ENCODE data around the gene ZNHIT1. TPM values are rescaled to one million over a fixed set of nuclear protein-coding genes. Genes with fewer than 3 reads are reported as not detected.

Gene ZNHIT1
- total and polyA plus RNA-seq, 2 of the 8 experiments (the other 6 are each of a cell fraction or from before 2014, with no cell fraction given), result 38.2 to 61.7 TPM

GRCh38 chr7:101273206-101273605, 55.2 kb downstream of the ZNHIT1 start:
- Histone ChIP-seq H3K9ac (replicated peaks in 1 of 4; ENCODE audit: extremely low read depth in 1 of 4, low read depth in 3 of 4, low read length in 3 of 4) (no peak overlapping the region), H3K18ac (ENCODE audit: extremely low read depth, low read length) (no peak overlapping the region), H3K79me1 (ENCODE audit: low read depth, low read length) (no peaks in the 10 kb centered on the region), H3K4me1 (replicated peaks in 1 of 4; ENCODE audit: control insufficient read depth in 3 of 4, insufficient read depth in 4 of 4, low read length in 3 of 4) (peaks cover 0 to 10% (median 6%) of the 10 kb centered on the region in 4 experiments; a peak in 3 of 7 replicates), H4K5ac (ENCODE audit: insufficient read length, low read depth, low read length) (no peak overlapping the region), H2AK5ac (ENCODE audit: low read depth, low read length) (no peak overlapping the region), H3K4me2 (ENCODE audit: insufficient read depth in 1 of 2, low read depth in 2 of 2, low read length in 2 of 2) (peak overlapping the region; percentile 11 to 57; a peak in 2 of 4 replicates), H3K14ac (ENCODE audit: insufficient read length) (no peak overlapping the region), H2BK20ac (ENCODE audit: low read length) (no peak overlapping the region), H3K79me2 (ENCODE audit: control insufficient read depth in 1 of 2, insufficient read depth in 2 of 2, low read length in 2 of 2) (no peaks in the 10 kb centered on the region), H2BK120ac (replicated peaks; ENCODE audit: low read depth, low read length) (no peak overlapping the region), H4K8ac (ENCODE audit: extremely low read depth, insufficient read depth, low read length) (no peak overlapping the region), H2BK15ac (ENCODE audit: low read length) (no peak overlapping the region), H3K56ac (replicated peaks; ENCODE audit: insufficient read length, low read depth, low read length) (no peak overlapping the region), H2BK12ac (ENCODE audit: low read depth, low read length) (no peak overlapping the region), H2AFZ (ENCODE audit: low read length) (no peak overlapping the region), H3K23ac (ENCODE audit: insufficient read length) (no peak overlapping the region), H3K9me3 (ENCODE audit: insufficient read depth in 2 of 2, low read depth in 1 of 2, low read length in 1 of 2) (no peaks in the 10 kb centered on the region), H4K91ac (replicated peaks; ENCODE audit: insufficient read length, low read length) (no peak overlapping the region), H4K20me1 (replicated peaks in 1 of 2; ENCODE audit: control insufficient read depth in 1 of 2, insufficient read depth in 2 of 2, low read length in 2 of 2) (peaks cover 0 to 2% of the 10 kb centered on the region in 2 experiments), H3K36me3 (ENCODE audit: control insufficient read depth in 2 of 4, insufficient read depth in 4 of 4, low read length in 3 of 4) (peaks cover 6 to 11% (median 8%) of the 10 kb centered on the region in 4 experiments; a peak in 5 of 8 replicates), H3K4ac (replicated peaks; ENCODE audit: insufficient read length, low read depth, low read length) (no peak overlapping the region), H3K27me3 (replicated peaks in 1 of 4; ENCODE audit: control insufficient read depth in 3 of 4, extremely low read depth in 1 of 4, insufficient read depth in 3 of 4, low read length in 3 of 4) (no peaks in the 10 kb centered on the region), H3K23me2 (ENCODE audit: low read depth, low read length) (no peaks in the 10 kb centered on the region; the same call in 1 of the 2 replicates), H2BK5ac (ENCODE audit: low read depth, low read length) (no peak overlapping the region), H3K4me3 (ENCODE audit: extremely low read depth in 1 of 4, insufficient read depth in 2 of 4, low read depth in 3 of 4, low read length in 4 of 4) (no peak overlapping the region), H3K27ac (ENCODE audit: low read depth, low read length) (no peak overlapping the region)
- CTCF ChIA-PET (ENCODE audit: partially characterized antibody), result interaction anchor here (0.7 to 3.5 kb wide), 8 partner anchors 9 to 102 kb away, joined by 3 to 25 read pairs (median 4); no protein-coding TSS in a partner anchor
- DNase-seq (ENCODE audit: low read depth in 1 of 2, low spot score in 2 of 2) (no peak), FAIRE-seq (no peak)
- TF ChIP-seq GABPA (IDR thresholded peaks at IDR 0.05; ENCODE audit: borderline replicate concordance, insufficient read depth, low read length), result no peak
- no peak for TF ChIP-seq CHD1 (IDR thresholded peaks at IDR 0.05; ENCODE audit: low read depth, low read length)
- no peak for TF ChIP-seq RXRA (IDR thresholded peaks at IDR 0.05; ENCODE audit: insufficient read depth, low read depth, low read length)
- TF ChIP-seq USF2 (IDR thresholded peaks at IDR 0.05; ENCODE audit: low read length), result no peak
- TF ChIP-seq FOSL1 (IDR thresholded peaks at IDR 0.05; ENCODE audit: insufficient read depth, low read depth, low read length), result no peak
- no peak for TF ChIP-seq EP300 (IDR thresholded peaks at IDR 0.05; ENCODE audit: borderline replicate concordance in 1 of 2, low read depth in 2 of 2, low read length in 2 of 2)
- no peak for TF ChIP-seq YY1 (IDR thresholded peaks at IDR 0.05; ENCODE audit: low read depth, low read length)
- no peak for TF ChIP-seq CBX5 (IDR thresholded peaks at IDR 0.05; ENCODE audit: low read depth, low read length)
- TF ChIP-seq SUZ12 (IDR thresholded peaks at IDR 0.05; ENCODE audit: low read length), result no peak
- no peak for TF ChIP-seq JUN (IDR thresholded peaks at IDR 0.05; ENCODE audit: low read depth, low read length)
- no peak for TF ChIP-seq MAX (IDR thresholded peaks at IDR 0.05)
- POLR2A ChIA-PET (ENCODE audit: partially characterized antibody), result interaction anchor here (1.2 to 2.7 kb wide), 9 partner anchors 9 to 29 kb away, joined by 4 to 13 read pairs (median 6); partner anchors contain the start of gene FIS1
- 72% methylated on average over 4 of the region's 4 CpGs; no CpG with 5 or more reads in 1 of the 2 experiments for WGBS, 2 experiments (ENCODE audit: extremely low coverage in 1 of 2, insufficient coverage in 1 of 2, insufficient read length in 1 of 2, insufficient replicate concordance in 2 of 2, low coverage in 1 of 2, low lambda C conversion rate in 2 of 2, missing lambda C conversion rate in 1 of 2)
